Measurements from ENCODE around the gene GLYAT. TPM values are rescaled to one million over a fixed set of nuclear protein-coding genes. Genes with fewer than 3 reads are reported as not detected.

GLYAT gene
- total RNA-seq, 1 experiment from 2014 or later, result not detected

DNA sequence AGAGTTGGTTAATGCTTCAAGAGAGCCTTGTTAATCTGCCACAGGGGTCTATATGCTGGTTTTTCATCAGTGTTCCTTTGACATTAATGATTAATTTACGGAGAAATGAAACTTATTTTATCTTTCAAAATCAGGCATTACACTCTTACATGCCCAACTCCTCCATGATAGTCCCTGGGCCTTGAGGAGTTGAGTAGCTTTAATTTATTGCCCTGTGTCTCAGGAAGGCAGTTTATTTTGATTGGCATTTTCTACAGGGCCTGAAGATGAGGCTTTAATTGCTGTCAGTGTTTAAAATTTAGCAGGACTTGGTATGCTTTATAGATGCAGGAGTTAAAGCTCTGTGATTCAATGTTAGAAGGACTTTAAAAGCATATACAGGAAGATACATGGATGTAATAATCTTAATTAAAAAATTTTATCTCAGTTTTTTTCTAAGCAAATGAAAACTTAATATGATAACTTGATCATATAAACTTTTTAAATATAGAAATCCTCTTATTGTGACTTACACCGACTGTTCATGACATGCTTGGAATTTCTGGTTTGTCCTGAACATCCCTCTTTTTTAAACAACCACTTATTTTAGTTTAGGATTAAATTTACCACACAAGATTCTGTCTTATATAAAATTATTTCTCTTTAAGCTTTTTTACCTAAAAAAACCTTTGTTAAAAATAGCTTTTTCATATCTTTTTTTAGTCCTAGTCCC is 12.2 kb downstream of the GLYAT start:
- Histone ChIP-seq H3K9me3 (ENCODE audit: control insufficient read depth in 1 of 2, insufficient read depth in 1 of 2, low read depth in 1 of 2, low read length in 2 of 2) (no peaks in the 10 kb centered on the region; a peak in 1 of 4 replicates), H3K9ac (ENCODE audit: low read length) (no peak overlapping the region), H3K4me2 (ENCODE audit: low read length) (no peak overlapping the region), H3K9me2 (ENCODE audit: insufficient read depth) (no peaks in the 10 kb centered on the region), H3K36me3 (ENCODE audit: control insufficient read depth in 1 of 2, insufficient read depth in 2 of 2, low read length in 2 of 2) (no peaks in the 10 kb centered on the region), H2AFZ (ENCODE audit: low read depth, low read length, poor library complexity, severe bottlenecking) (no peak overlapping the region), H3K27me3 (ENCODE audit: insufficient read depth, low read length) (no peaks in the 10 kb centered on the region), H3K79me2 (ENCODE audit: insufficient read depth, low read length) (no peaks in the 10 kb centered on the region), H3K27ac (ENCODE audit: low read depth, low read length) (no peak overlapping the region), H3K4me1 (ENCODE audit: control insufficient read depth in 1 of 2, insufficient read depth in 2 of 2, low read length in 2 of 2) (no peaks in the 10 kb centered on the region), H4K20me1 (ENCODE audit: insufficient read depth) (no peaks in the 10 kb centered on the region), H3K4me3 (replicated peaks in 1 of 2; ENCODE audit: low read depth in 1 of 2, low read length in 2 of 2) (no peak overlapping the region)
- TF ChIP-seq, protein P1, sequence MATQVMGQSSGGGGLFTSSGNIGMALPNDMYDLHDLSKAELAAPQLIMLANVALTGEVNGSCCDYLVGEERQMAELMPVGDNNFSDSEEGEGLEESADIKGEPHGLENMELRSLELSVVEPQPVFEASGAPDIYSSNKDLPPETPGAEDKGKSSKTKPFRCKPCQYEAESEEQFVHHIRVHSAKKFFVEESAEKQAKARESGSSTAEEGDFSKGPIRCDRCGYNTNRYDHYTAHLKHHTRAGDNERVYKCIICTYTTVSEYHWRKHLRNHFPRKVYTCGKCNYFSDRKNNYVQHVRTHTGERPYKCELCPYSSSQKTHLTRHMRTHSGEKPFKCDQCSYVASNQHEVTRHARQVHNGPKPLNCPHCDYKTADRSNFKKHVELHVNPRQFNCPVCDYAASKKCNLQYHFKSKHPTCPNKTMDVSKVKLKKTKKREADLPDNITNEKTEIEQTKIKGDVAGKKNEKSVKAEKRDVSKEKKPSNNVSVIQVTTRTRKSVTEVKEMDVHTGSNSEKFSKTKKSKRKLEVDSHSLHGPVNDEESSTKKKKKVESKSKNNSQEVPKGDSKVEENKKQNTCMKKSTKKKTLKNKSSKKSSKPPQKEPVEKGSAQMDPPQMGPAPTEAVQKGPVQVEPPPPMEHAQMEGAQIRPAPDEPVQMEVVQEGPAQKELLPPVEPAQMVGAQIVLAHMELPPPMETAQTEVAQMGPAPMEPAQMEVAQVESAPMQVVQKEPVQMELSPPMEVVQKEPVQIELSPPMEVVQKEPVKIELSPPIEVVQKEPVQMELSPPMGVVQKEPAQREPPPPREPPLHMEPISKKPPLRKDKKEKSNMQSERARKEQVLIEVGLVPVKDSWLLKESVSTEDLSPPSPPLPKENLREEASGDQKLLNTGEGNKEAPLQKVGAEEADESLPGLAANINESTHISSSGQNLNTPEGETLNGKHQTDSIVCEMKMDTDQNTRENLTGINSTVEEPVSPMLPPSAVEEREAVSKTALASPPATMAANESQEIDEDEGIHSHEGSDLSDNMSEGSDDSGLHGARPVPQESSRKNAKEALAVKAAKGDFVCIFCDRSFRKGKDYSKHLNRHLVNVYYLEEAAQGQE (IDR thresholded peaks at IDR 0.05; ENCODE audit: low read depth), result no peak
- no peak for TF ChIP-seq EZH2phosphoT487 (IDR thresholded peaks at IDR 0.05; ENCODE audit: borderline replicate concordance)
- TF ChIP-seq TCF7L2 (IDR thresholded peaks at IDR 0.05; ENCODE audit: borderline replicate concordance, extremely low read depth, insufficient read depth, insufficient read length), result no peak
- TF ChIP-seq, protein P2, sequence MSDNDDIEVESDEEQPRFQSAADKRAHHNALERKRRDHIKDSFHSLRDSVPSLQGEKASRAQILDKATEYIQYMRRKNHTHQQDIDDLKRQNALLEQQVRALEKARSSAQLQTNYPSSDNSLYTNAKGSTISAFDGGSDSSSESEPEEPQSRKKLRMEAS (IDR thresholded peaks at IDR 0.05), result no peak
- TF ChIP-seq EZH2 (IDR thresholded peaks at IDR 0.05), result no peak
- no peak for TF ChIP-seq SRF (IDR thresholded peaks at IDR 0.05; ENCODE audit: low read depth)
- TF ChIP-seq POLR2AphosphoS5 (IDR thresholded peaks at IDR 0.05; ENCODE audit: low read depth, low read length), result no peak
- no TSS peak for BruUV-seq (replicated peaks)
- ChIA-PET RAD21 (ENCODE audit: low non-redundant PET in 1 of 2, low total read pairs in 2 of 2, uncharacterized antibody in 2 of 2, unreplicated experiment in 2 of 2) (no interaction called here), POLR2A (no interaction called here), CTCF (no interaction called here)
- ATAC-seq (no peak), DNase-seq (ENCODE audit: low read depth, low spot score) (no peak)
- intact Hi-C loops (cut with micrococcal nuclease), result no loop called here

All from HCT116 (cell line).